Retinal pigment epithelial cell (primary cell): ENCODE data around the gene TPPP2.
"Not testable (repeated sequence)": the region's sequence is repeated elsewhere in the genome, so short reads cannot be mapped to it uniquely, and the experiment has no call there.

ENCODE experiments used
- DNase-seq: peaks from one replicate; pipeline ENCODE4 v3.0.0-alpha.2; 2010; ENCODE audit warnings: low read depth
- H3K4me3 ChIP-seq: 2 replicates; pipeline ENCODE4 v1.5.1; 2011; ENCODE audit warnings: mild to moderate bottlenecking, low read length, control low read depth, moderate library complexity
- TF ChIP-seq, protein P1 (sequence below): conservative IDR thresholded peaks from 2 replicates; pipeline ENCODE4 v1.5.1; 2011; ENCODE audit warnings: low read depth, low read length, control low read depth, inconsistent platforms

Gene TPPP2

DNA sequence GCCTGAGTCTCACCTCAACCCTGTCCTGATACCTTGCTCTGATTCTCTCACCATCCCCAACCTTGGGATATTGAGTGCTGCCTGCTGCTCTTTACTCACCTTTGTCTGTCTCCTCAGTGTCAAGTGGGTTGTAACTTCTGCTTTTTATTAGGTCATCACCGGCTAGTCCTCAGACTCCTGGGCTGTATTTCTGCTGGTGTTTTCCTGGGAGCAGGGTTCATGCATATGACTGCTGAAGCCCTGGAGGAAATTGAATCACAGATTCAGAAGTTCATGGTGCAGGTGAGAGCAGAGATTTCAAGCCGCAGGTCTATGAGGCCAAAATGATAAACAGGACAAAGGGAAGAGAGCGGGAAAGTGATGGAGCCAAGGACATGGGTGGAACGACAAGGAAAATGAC is 30.4 kb upstream of the TPPP2 start:
- no peak overlapping the region for H3K4me3 ChIP-seq
- TF ChIP-seq, protein P1, sequence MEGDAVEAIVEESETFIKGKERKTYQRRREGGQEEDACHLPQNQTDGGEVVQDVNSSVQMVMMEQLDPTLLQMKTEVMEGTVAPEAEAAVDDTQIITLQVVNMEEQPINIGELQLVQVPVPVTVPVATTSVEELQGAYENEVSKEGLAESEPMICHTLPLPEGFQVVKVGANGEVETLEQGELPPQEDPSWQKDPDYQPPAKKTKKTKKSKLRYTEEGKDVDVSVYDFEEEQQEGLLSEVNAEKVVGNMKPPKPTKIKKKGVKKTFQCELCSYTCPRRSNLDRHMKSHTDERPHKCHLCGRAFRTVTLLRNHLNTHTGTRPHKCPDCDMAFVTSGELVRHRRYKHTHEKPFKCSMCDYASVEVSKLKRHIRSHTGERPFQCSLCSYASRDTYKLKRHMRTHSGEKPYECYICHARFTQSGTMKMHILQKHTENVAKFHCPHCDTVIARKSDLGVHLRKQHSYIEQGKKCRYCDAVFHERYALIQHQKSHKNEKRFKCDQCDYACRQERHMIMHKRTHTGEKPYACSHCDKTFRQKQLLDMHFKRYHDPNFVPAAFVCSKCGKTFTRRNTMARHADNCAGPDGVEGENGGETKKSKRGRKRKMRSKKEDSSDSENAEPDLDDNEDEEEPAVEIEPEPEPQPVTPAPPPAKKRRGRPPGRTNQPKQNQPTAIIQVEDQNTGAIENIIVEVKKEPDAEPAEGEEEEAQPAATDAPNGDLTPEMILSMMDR: no peak
- DNase-seq: no peak

DNA sequence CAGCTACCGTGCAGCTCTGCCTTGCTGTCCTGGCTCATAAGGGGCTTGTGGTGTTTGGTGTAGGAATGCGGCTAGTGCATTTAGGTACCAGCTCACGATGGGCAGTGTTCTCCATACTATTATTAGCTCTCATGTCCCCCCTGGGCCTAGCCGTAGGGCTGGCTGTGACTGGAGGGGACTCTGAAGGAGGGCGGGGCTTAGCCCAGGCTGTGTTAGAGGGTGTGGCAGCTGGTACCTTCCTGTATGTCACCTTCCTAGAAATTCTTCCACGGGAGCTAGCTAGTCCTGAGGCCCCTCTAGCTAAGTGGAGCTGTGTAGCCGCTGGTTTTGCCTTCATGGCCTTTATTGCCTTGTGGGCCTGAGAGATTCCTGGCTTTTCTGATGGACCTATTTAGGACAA is 28.8 kb upstream of the TPPP2 start:
- no peak for DNase-seq
- no peak overlapping the region for H3K4me3 ChIP-seq
- TF ChIP-seq, protein P1: no peak

GRCh38 chr14:21003788-21004346 is 26.1 kb upstream of the TPPP2 start:
- no peak overlapping the region for H3K4me3 ChIP-seq
- DNase-seq: no peak
- TF ChIP-seq, protein P1: no peak

- H3K4me3 ChIP-seq, DNase-seq: not testable (repeated sequence)
These were observed 20.3 kb upstream of the TPPP2 start for GRCh38 chr14:21009721-21010120.

DNA sequence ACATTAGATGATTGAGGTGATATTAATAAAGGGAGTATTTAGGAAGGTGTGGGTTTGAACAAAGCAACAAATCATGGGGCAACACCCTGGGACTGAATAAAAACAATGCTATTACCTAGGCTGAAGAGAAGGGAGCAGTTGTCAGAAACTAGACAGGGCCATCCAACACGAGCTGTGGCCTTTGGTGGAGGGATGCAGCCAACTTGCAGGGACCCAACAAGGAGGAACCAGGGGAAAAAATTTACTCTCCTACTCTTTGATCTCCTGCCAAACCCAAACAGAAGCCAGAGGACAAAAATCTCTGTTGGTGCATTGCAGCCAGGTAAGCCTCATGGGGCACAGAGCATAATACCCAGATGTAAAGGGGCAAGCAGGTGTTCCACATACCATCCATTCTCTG is 18.9 kb upstream of the TPPP2 start:
- TF ChIP-seq, protein P1: no peak
- no peak overlapping the region for H3K4me3 ChIP-seq
- no peak for DNase-seq

- peak; percentile 51 for DNase-seq
- TF ChIP-seq, protein P1: peak; percentile 93
- no peak overlapping the region for H3K4me3 ChIP-seq
These were observed 15.2 kb upstream of the TPPP2 start for GRCh38 chr14:21014761-21015190.

GRCh38 chr14:21015312-21015711 is 14.7 kb upstream of the TPPP2 start:
- no peak for DNase-seq
- H3K4me3 ChIP-seq: no peak overlapping the region
- TF ChIP-seq, protein P1: no peak
